NK-92 (cell line): Measurements from ENCODE around the gene FBXO22.
"Not testable (repeated sequence)": the region's sequence is repeated elsewhere in the genome, so short reads cannot be mapped to it uniquely, and the experiment has no call there.

ENCODE experiments used
- DNase-seq: peaks from one replicate; lab custom pipeline; 2025; ENCODE audit not compliant: unreplicated experiment; lab: John Stamatoyannopoulos, UW

The FBXO22 gene

DNA sequence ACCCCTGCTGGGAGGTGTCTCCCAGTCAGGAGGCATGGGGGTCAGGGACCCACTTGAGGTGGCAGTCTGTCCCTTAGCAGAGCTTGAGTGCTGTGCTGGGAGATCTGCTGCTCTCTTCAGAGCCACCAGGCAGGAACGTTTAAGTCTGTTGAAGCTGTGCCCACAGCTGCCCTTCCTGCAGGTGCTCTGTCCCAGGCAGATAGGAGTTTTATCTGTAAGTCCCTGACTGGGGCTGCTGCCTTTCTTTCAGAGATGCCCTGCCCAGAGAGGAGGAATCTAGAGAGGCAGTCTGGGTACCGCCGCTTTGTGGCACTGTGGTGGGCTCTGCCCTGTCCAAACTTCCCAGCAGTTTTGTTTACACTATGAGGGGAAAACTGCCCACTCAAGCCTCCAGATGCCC is 73.1 kb downstream of the FBXO22 start:
- DNase-seq = not testable (repeated sequence)

DNA sequence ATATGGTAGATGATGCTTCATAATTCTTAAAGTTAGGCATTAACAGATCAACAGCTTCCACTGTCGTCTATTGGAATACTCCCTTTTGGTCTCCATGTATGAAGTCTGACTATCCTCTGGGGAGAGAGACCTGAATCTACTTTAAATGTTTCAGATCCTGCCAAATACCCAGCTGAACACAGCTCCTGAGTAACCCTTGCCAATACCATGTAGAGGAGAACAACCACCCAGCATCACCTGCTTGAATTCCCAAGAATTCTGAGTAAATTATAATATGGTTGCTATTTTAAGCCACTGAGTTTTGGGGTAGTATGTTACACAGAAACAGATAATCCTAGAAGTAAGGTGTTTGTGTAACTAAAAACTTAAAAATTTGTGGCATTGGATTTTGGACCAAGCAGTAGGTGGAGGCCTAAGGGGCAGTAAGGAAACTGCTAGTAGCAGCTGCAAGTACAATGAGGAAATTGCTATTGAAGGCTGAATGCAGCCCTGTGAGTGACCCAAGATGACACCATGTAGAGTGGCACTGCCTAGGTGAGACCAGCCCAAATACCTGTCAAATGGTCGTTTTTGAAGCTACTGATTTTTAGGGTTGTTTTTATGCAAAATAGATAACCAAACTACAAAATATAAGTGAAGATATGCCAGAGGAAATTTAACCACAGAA is 77.6 kb downstream of the FBXO22 start:
- DNase-seq = no peak

DNA sequence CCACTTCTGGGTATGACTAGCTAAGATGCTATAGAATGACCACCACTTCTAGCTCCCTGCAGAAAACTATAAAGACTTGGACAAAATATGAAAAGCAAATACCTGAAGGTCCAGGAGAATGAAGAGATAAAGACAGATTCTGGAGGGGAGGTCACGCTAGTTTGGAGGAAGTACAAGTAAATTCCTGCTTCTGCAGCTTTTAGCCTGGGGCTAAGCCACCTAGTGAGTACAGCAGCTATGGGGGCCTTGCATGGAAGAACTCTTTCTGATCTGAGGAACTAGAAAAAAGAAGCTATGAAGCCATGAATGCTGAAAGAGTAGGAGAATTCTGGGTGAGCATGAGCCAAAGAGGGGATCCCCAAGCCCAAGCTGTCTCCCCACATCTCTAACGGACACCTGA is 78.8 kb downstream of the FBXO22 start:
- DNase-seq = no peak

DNA sequence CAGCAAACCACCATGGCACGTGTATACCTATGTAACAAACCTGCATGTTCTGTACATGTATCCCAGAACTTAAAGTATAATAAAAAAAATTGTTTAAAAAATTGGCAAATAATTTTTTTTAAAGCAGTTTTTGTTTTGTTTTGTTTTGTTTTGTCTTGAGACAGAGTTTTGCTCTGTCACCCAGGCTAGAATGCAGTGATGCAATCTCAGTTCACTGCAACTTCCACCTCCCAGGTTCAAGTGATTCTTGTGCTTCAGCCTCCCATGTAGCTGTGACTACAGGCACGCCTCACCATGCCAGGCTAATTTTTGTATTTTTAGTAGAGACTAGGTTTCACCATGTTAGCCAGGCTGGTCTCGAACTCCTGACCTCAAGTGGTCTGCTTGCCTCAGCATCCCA is 81.0 kb downstream of the FBXO22 start:
- not testable (repeated sequence) for DNase-seq

DNA sequence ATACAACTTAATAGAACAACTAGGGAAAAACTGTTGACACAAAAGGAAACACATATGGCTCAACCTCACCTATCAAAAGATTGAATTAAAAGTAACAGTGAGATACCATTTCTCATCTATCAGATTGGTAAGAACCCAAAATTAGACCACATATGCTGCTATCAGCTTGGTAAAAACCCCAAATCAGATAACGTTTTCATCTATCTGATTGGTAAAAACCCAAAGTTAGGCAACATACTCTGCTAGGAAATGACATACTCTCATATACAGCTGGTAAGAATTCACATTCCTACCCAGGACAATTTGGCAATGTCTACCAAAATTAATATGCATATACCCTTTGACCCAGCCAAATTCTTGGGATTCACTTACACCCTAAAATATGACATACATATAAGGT is 82.3 kb downstream of the FBXO22 start:
- no peak for DNase-seq

DNA sequence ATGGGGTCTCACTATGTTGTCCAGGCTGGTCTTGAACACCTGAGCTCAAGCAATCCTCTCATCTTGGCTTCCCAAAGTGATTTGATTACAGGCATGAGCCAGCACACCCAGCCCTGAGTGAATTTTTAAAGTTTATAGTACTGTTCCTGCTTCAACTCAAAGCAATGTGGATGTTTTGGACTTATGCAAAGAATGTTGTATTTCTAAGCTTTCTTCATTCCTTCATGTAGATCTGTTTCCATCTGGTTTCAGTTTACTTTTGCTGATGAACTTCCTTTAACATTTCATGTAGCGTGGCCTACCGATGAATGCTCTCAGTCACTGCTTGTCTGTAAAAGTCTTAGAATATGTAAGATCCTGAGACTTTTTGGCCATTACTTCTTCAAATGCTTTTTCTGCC is 85.4 kb downstream of the FBXO22 start:
- DNase-seq = no peak

DNA sequence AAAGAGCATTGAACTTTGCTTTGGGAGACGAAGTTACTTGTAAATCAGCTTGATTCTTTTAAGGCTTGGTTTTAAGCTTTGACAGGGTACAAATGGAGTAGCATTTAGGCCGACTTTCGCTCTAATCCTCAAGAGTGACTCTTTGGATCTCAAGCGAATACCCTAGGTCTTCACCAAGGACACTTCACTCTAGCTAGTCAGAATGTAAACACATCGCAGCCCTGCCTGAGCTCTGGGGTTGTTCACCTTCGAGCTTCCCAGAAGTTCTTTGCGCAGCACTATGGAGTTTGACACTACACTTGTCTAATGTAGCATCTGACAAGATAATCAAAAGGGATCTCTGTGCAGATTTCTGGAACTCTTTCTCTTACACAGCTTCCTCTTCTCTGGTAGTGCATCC is 86.2 kb downstream of the FBXO22 start:
- DNase-seq = no peak
